Caco-2 (cell line): ENCODE results near the gene TAF11L13. TPM values are rescaled to one million over a fixed set of nuclear protein-coding genes. Genes with fewer than 3 reads are reported as not detected.
"Not testable (repeated sequence)": the region's sequence is repeated elsewhere in the genome, so short reads cannot be mapped to it uniquely, and the experiment has no call there.

Source experiments
- BruUV-seq: library from RNA; stranded (reverse); fragments of 400-500 nt; replicated peaks from 2 replicates; lab custom pipeline; 2021; lab: Mats Ljungman, UMichigan
- CTCF ChIA-PET: fragments of 300-600 bp; sonication (Branson Sonifier 250); formaldehyde crosslinking; loops from one replicate; lab custom pipeline; 2022; ENCODE audit warnings: antibody characterized with exemption; lab: Charles Lee
- POLR2A ChIA-PET: fragments of 300-600 bp; sonication (Branson Sonifier 250); formaldehyde crosslinking; loops from one replicate; lab custom pipeline; 2022; ENCODE audit warnings: antibody characterized with exemption; lab: Charles Lee
- DNase-seq, 2 experiments: peaks; one replicate each; pipeline versions ENCODE4 v3.0.0 to v3.0.0-alpha.2; 2020 to 2022
- H3K27me3 ChIP-seq: replicated peaks from 2 replicates; pipeline ENCODE4 v1.6.0; 2011; ENCODE audit warnings: low read length; ENCODE audit not compliant: control insufficient read depth, insufficient read depth
- H3K36me3 ChIP-seq: 2 replicates; pipeline ENCODE4 v1.5.1; 2011; ENCODE audit warnings: low read length; ENCODE audit not compliant: control insufficient read depth, insufficient read depth
- H3K4me1 ChIP-seq: fragments of 250-450 bp; sonication (Bioruptor Pico); 2 replicates; pipeline ENCODE4 v1.5.1; 2020; ENCODE audit warnings: mild to moderate bottlenecking
- H3K4me3 ChIP-seq: 2 replicates; pipeline ENCODE4 v1.5.1; 2011; ENCODE audit warnings: low read depth, mild to moderate bottlenecking, control low read depth, low read length
- H3K9me3 ChIP-seq: fragments of 250-450 bp; sonication (Bioruptor Pico); 2 replicates; pipeline ENCODE4 v1.5.1; 2020; ENCODE audit warnings: mild to moderate bottlenecking, moderate library complexity
- H3K27ac Mint-ChIP-seq: one replicate; pipeline ENCODE4 v1.8.0; 2022; ENCODE audit warnings: mixed read lengths; ENCODE audit not compliant: unreplicated experiment
- H3K27me3 Mint-ChIP-seq: one replicate; pipeline ENCODE4 v1.8.0; 2022; ENCODE audit warnings: mixed read lengths; ENCODE audit not compliant: insufficient read depth, unreplicated experiment
- H3K36me3 Mint-ChIP-seq: one replicate; pipeline ENCODE4 v1.8.0; 2022; ENCODE audit warnings: mild to moderate bottlenecking, mixed read lengths; ENCODE audit not compliant: insufficient read depth, unreplicated experiment
- H3K4me1 Mint-ChIP-seq: one replicate; pipeline ENCODE4 v1.8.0; 2022; ENCODE audit warnings: low read depth, mixed read lengths; ENCODE audit not compliant: unreplicated experiment
- H3K4me3 Mint-ChIP-seq: one replicate; pipeline ENCODE4 v1.8.0; 2022; ENCODE audit warnings: mild to moderate bottlenecking, moderate library complexity, mixed read lengths; ENCODE audit not compliant: unreplicated experiment
- H3K9me3 Mint-ChIP-seq: one replicate; pipeline ENCODE4 v1.8.0; 2022; ENCODE audit warnings: mixed read lengths; ENCODE audit not compliant: unreplicated experiment
- intact Hi-C: fragments of 100-400 bp; cut with micrococcal nuclease; formaldehyde crosslinking; loops from one replicate; pipeline ENCODE4 v1.10.0; 2022; ENCODE audit not compliant: unreplicated experiment
- total RNA-seq: library from RNA; stranded (reverse); gene quantifications from 2 replicates; pipeline ENCODE4 v1.2.3, GENCODE V29; 2022
- TF ChIP-seq, protein P1 (sequence below), 2 experiments: fragments of 200-600 bp in 1 of 2; IDR thresholded peaks; 1 replicate in 1 of 2; 2 replicates in 1 of 2; pipeline versions ENCODE4 v1.5.1 to v1.8.0; 2011 to 2022; ENCODE audit warnings: antibody characterized with exemption in 1 of 2, control low read depth in 1 of 2, inconsistent platforms in 1 of 2, low read depth in 1 of 2, low read length in 1 of 2, mild to moderate bottlenecking in 1 of 2, moderate library complexity in 1 of 2; ENCODE audit not compliant: insufficient read depth in 1 of 2, severe bottlenecking in 1 of 2, unreplicated experiment in 1 of 2

Gene TAF11L13
- total RNA-seq, 1 experiment from 2014 or later = not detected

DNA sequence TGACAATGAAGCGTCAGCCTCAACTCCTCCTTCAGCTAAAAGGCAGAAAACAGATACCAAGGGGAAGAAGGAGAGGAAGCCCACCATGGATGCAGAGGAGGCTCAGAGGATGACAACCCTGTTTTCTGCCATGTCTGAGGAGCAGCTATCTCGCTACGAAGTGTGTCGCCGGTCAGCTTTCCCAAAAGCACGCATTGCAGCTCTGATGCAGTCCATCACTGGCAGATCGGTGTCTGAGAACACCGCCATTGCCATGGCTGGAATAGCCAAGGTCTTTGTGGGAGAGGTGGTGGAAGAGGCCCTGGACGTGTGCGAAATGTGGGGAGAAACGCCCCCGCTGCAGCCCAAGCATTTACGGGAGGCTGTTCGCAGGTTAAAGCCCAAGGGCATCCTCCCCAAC, 26.9 kb upstream of the TAF11L13 start:
- no peak for DNase-seq
- ChIA-PET CTCF (no interaction called here), POLR2A (no interaction called here)
- Histone ChIP-seq H3K4me1 (no peaks in the 10 kb centered on the region), H3K36me3 (no peaks in the 10 kb centered on the region), H3K9me3 (no peaks in the 10 kb centered on the region), H3K4me3 (no peak overlapping the region), H3K27me3 (no peaks in the 10 kb centered on the region)
- H3K9me3 Mint-ChIP-seq = no peaks in the 10 kb centered on the region
- TF ChIP-seq, protein P1, sequence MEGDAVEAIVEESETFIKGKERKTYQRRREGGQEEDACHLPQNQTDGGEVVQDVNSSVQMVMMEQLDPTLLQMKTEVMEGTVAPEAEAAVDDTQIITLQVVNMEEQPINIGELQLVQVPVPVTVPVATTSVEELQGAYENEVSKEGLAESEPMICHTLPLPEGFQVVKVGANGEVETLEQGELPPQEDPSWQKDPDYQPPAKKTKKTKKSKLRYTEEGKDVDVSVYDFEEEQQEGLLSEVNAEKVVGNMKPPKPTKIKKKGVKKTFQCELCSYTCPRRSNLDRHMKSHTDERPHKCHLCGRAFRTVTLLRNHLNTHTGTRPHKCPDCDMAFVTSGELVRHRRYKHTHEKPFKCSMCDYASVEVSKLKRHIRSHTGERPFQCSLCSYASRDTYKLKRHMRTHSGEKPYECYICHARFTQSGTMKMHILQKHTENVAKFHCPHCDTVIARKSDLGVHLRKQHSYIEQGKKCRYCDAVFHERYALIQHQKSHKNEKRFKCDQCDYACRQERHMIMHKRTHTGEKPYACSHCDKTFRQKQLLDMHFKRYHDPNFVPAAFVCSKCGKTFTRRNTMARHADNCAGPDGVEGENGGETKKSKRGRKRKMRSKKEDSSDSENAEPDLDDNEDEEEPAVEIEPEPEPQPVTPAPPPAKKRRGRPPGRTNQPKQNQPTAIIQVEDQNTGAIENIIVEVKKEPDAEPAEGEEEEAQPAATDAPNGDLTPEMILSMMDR (IDR thresholded peaks at IDR 0.05; ENCODE audit: insufficient read depth in 1 of 2, low read depth in 1 of 2, low read length in 1 of 2, severe bottlenecking in 1 of 2, unreplicated experiment in 1 of 2) = no peak
- BruUV-seq = no TSS peak
- no peak overlapping the region for H3K4me3 Mint-ChIP-seq
- intact Hi-C loops = no loop called here
- H3K36me3 Mint-ChIP-seq = no peaks in the 10 kb centered on the region
- H3K27ac Mint-ChIP-seq = no peak overlapping the region
- H3K4me1 Mint-ChIP-seq = no peaks in the 10 kb centered on the region
- H3K27me3 Mint-ChIP-seq = peaks cover 3% of the 10 kb centered on the region

DNA sequence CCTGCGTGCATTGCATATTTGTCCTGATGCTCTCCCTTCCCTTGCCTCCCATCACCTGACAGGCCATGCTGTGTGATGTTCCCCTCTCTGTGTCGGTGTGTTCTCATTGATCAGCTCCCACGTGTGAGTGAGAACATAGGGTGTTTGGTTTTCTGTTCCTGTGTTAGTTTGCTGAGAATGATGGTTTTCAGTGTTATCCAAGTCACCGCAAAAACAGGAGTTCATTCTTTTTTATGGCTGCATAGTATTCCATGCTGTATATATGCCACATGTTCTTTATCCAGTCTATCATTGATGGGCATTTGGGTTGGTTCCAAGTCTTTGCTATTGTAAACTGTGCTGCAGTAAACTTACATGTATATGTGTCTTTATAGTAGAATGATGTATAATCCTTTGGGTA, 24.4 kb upstream of the TAF11L13 start:
- H3K9me3 ChIP-seq, H3K27ac Mint-ChIP-seq, H3K36me3 ChIP-seq, H3K9me3 Mint-ChIP-seq, intact Hi-C loops, H3K4me1 ChIP-seq, H3K4me3 ChIP-seq, H3K27me3 ChIP-seq, H3K4me1 Mint-ChIP-seq, H3K4me3 Mint-ChIP-seq, POLR2A ChIA-PET, CTCF ChIA-PET, H3K27me3 Mint-ChIP-seq, DNase-seq, H3K36me3 Mint-ChIP-seq, BruUV-seq: not testable (repeated sequence)

DNA sequence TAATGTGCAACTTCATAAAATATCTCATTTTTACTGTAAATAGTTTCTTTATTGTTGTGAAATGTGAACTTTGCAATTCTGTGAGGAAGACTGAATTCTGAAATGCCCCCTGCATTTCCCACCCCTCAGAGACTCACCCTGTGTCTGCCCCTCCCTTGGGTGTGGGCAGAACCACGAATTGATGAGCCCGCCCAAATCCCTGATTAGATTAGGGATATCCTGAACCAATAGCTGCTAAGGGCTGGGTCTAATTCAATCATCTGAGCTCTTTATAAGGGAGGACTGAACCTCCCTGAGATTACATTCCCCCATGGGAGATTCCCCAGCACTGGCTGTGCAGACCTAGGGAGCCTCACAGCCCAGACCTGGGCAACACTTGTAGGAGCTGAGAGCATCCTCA, 21.8 kb upstream of the TAF11L13 start, which contains the start of gene TAF11L12:
Gene TAF11L12 (plus strand): TSS at position 301 of the 400 bp plus-strand sequence.
- H3K27me3 Mint-ChIP-seq, H3K9me3 Mint-ChIP-seq, CTCF ChIA-PET, H3K4me3 ChIP-seq, H3K4me1 Mint-ChIP-seq, POLR2A ChIA-PET, intact Hi-C loops, H3K27me3 ChIP-seq, BruUV-seq, DNase-seq, H3K36me3 ChIP-seq, H3K4me1 ChIP-seq, H3K36me3 Mint-ChIP-seq, H3K27ac Mint-ChIP-seq, H3K9me3 ChIP-seq, H3K4me3 Mint-ChIP-seq: not testable (repeated sequence)

DNA sequence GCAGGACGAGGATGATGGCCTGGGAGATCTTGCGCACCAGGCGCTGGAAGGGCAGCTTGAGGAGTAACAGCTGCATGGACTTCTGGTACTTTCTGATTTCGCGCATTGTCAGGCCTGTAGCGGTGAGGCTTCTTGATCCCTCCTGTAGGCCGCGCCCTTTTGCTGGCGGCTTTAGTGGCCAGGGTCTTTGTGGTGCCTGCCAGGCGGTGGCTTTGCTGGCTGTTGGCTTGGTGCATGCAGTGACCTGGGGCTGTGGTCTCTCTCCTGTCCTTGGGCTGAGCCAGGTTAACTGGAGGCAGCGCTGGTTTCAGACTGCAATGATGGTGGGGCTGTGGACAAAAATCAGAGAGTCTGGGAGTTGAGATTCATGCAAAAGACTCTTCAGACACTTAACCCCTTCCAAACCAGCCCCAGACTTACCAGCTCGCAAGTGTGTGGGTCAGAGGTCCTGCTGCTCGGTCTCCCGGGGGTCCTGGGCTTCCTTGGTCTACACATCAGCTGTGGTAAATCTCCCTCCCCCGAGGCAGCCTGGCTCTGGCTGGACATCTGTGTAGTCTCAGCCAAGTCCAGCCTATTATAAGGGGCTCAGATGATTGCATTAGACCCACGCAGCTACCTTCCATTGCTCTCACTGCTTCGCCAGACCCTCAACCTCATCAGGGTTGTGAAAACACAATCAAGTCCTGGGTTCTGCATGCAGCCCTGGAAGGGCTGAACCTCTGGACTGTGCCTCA, 16.8 kb upstream of the TAF11L13 start:
- Mint-ChIP-seq H3K27ac (no peak overlapping the region), H3K9me3 (no peaks in the 10 kb centered on the region), H3K27me3 (no peaks in the 10 kb centered on the region), H3K4me3 (no peak overlapping the region), H3K4me1 (no peaks in the 10 kb centered on the region), H3K36me3 (no peaks in the 10 kb centered on the region)
- ChIA-PET POLR2A (no interaction called here), CTCF (no interaction called here)
- no peaks in the 10 kb centered on the region for H3K36me3 ChIP-seq
- intact Hi-C loops = no loop called here
- H3K9me3 ChIP-seq = no peaks in the 10 kb centered on the region
- H3K4me1 ChIP-seq = no peaks in the 10 kb centered on the region
- no peak for DNase-seq
- H3K4me3 ChIP-seq = no peak overlapping the region
- BruUV-seq = no TSS peak
- no peaks in the 10 kb centered on the region for H3K27me3 ChIP-seq
- TF ChIP-seq, protein P1 (IDR thresholded peaks at IDR 0.05; ENCODE audit: insufficient read depth in 1 of 2, low read depth in 1 of 2, low read length in 1 of 2, severe bottlenecking in 1 of 2, unreplicated experiment in 1 of 2) = no peak
